Measurements from ENCODE around the gene ZFPM1.
"Not testable (repeated sequence)": the region's sequence is repeated elsewhere in the genome, so short reads cannot be mapped to it uniquely, and the experiment has no call there.

The ZFPM1 gene

GRCh38 chr16:88467541-88467944, 14.5 kb downstream of the ZFPM1 start:
- no peak for DNase-seq

GRCh38 chr16:88468275-88469129, 15.4 kb downstream of the ZFPM1 start:
- DNase-seq, result no peak

- DNase-seq, result no peak
Measured at GRCh38 chr16:88469615-88470395, 16.7 kb downstream of the ZFPM1 start.

GRCh38 chr16:88470396-88470680, 17.3 kb downstream of the ZFPM1 start:
- DNase-seq, result not testable (repeated sequence)

- DNase-seq, result not testable (repeated sequence)
Measured at GRCh38 chr16:88470696-88471095, 17.6 kb downstream of the ZFPM1 start.

- DNase-seq, result no peak
Measured at GRCh38 chr16:88471115-88471514, 18.0 kb downstream of the ZFPM1 start.

- DNase-seq, result no peak
Measured at GRCh38 chr16:88471575-88471974, 18.5 kb downstream of the ZFPM1 start.

- DNase-seq, result no peak
Measured at GRCh38 chr16:88472069-88472468, 19.0 kb downstream of the ZFPM1 start.

GRCh38 chr16:88472637-88473205, 19.6 kb downstream of the ZFPM1 start:
- DNase-seq, result no peak

GRCh38 chr16:88473666-88474534, 20.8 kb downstream of the ZFPM1 start:
- DNase-seq, result no peak

GRCh38 chr16:88475037-88475436, 22.0 kb downstream of the ZFPM1 start:
- DNase-seq, result no peak

- DNase-seq, result no peak
Measured at GRCh38 chr16:88476203-88476602, 23.1 kb downstream of the ZFPM1 start.

- DNase-seq, result no peak
Measured at GRCh38 chr16:88476817-88477397, 23.8 kb downstream of the ZFPM1 start.

- no peak for DNase-seq
Measured at GRCh38 chr16:88477631-88478519, 24.8 kb downstream of the ZFPM1 start.

GRCh38 chr16:88478889-88479792, 26.1 kb downstream of the ZFPM1 start:
- no peak for DNase-seq

- no peak for DNase-seq
Measured at GRCh38 chr16:88479793-88480760, 27.0 kb downstream of the ZFPM1 start.

GRCh38 chr16:88480829-88481228, 27.7 kb downstream of the ZFPM1 start:
- DNase-seq, result no peak

- DNase-seq, result no peak
Measured at GRCh38 chr16:88481851-88482250, 28.8 kb downstream of the ZFPM1 start.

Data from SHP77 (cell line).